GM12864 (cell line): ENCODE results near the gene PVR.
"Not testable (repeated sequence)": the region's sequence is repeated elsewhere in the genome, so short reads cannot be mapped to it uniquely, and the experiment has no call there.

Experiments used
- DNase-seq: peaks from one replicate; pipeline ENCODE4 v3.0.0-alpha.2; 2011; ENCODE audit warnings: low read depth
- H3K4me3 ChIP-seq: 2 replicates; pipeline ENCODE4 v1.5.1; 2011; ENCODE audit warnings: mild to moderate bottlenecking, low read depth, low read length, control low read depth
- TF ChIP-seq, protein P1 (sequence below): IDR thresholded peaks from 2 replicates; pipeline ENCODE4 v1.5.1; 2011; ENCODE audit warnings: low read depth, mild to moderate bottlenecking, moderate library complexity, low read length, control low read depth, inconsistent platforms; ENCODE audit errors: missing control alignments

PVR gene

DNA sequence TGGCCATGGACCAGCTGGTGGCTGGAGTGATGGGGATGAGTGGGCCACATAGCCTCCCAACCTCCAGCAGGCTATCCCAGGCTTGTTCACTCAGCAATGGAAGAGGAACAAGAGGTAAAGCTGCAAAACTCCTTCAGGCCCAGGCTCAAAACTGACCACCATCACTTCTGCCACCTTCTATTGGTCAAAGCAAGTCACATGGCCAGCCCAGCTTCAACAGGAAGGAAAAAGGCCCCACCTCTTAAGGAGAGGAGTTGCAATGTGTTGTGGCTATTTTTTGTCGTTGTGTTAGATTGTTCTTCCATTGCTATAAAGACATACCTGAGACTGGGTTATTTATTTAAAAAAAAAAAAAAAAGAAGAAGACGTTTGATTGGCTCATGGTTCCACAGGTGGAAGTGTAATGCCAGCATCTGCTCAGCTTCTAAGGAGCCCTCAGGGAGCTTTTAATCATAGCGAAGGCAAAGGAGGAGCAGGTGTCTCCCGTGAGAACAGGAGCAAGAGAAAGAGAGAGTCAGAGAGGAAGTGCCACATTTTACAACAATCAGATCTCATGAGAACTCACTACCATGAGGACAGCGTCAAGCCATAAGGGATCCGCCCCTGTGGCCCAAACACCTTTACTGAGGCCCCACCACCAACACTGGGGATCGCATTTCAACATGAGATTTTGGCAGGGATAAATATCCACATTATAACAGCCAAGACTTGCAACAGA, 24.9 kb upstream of the PVR start:
- TF ChIP-seq, protein P1, sequence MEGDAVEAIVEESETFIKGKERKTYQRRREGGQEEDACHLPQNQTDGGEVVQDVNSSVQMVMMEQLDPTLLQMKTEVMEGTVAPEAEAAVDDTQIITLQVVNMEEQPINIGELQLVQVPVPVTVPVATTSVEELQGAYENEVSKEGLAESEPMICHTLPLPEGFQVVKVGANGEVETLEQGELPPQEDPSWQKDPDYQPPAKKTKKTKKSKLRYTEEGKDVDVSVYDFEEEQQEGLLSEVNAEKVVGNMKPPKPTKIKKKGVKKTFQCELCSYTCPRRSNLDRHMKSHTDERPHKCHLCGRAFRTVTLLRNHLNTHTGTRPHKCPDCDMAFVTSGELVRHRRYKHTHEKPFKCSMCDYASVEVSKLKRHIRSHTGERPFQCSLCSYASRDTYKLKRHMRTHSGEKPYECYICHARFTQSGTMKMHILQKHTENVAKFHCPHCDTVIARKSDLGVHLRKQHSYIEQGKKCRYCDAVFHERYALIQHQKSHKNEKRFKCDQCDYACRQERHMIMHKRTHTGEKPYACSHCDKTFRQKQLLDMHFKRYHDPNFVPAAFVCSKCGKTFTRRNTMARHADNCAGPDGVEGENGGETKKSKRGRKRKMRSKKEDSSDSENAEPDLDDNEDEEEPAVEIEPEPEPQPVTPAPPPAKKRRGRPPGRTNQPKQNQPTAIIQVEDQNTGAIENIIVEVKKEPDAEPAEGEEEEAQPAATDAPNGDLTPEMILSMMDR = no peak
- DNase-seq = no peak
- H3K4me3 ChIP-seq = no peak overlapping the region

DNA sequence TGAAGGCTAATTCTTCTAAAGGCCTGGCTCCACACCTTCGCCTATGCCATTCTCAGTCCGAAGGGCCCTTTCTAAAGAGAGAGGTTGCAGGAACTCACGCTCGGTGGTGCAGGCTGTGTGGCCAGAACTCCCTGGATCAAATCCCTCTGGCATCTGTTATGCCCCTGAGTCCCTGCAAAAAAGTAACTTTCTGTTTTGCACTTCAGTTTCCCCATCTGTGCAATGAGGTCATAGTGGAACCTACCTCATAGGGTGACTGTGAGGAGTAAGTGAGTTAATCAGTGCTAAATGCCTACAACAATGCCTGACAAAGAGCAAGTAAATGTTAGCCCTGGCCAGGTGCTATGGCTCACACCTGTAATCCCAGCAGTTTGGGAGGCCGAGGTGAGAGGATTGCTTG, 23.0 kb upstream of the PVR start:
- no peak for DNase-seq
- TF ChIP-seq, protein P1 = no peak
- no peak overlapping the region for H3K4me3 ChIP-seq

DNA sequence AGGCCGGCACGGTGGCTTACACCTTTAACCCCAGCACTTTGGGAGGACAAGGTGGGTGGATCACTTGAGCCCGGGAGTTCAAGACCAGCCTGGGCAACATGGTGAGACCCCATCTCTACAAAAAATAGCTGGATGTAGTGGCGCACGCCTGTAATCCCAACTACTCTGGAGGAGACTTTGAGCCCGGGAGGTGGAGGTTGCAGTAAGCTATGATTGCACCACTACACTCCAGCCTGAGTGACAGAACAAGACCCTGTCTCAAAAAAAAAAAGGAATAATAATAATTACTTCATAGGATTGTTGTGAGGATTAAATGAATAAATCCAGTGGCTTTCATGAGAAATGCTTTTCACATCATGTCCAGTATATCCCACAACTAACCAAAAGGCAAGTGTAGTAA, 22.3 kb upstream of the PVR start:
- TF ChIP-seq, protein P1 = no peak
- no peak overlapping the region for H3K4me3 ChIP-seq
- no peak for DNase-seq

DNA sequence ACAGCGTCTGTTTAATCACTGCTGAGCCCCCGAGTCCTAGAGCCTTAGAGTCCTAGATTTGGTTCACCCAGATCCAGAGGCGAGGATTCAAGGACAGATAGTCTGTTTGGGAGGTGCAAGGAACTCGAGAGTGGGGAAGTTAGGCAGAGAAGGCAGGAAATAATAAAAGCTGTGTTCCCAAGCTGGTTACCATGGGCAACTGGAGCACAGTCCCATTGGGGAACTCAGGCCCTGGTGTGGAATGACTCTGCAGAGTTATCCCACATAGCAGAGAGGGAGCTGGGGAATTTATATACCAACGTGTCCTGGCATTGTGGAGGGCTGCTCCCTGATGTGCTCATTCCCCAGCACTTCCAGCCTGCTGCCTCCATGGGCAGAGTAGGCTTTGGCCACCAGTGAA, 20.6 kb upstream of the PVR start:
- no peak overlapping the region for H3K4me3 ChIP-seq
- no peak for DNase-seq

DNA sequence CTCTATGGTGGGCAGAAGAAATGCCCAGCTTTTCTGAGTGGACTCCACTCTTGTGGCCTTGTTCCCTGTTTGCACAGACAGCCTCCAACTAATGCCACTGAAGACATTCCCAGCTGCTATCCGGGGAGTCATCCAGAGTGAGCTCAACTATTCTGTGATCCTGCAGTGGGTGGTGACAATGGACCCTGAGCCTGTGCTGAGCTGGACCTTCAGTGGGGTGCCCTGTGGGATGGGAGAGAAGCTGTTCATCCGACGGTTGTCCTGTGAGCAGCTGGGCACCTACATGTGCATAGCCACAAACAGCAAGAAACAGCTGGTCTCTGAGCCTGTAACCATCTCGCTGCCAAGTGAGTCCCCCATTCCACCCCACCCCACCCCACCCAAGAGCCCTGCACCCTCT, 20.1 kb upstream of the PVR start:
- H3K4me3 ChIP-seq = no peak overlapping the region
- DNase-seq = no peak
- TF ChIP-seq, protein P1 = no peak

More for the DNA sequence above, 20.6 kb upstream of the PVR start:
- TF ChIP-seq, protein P1 = no peak

DNA sequence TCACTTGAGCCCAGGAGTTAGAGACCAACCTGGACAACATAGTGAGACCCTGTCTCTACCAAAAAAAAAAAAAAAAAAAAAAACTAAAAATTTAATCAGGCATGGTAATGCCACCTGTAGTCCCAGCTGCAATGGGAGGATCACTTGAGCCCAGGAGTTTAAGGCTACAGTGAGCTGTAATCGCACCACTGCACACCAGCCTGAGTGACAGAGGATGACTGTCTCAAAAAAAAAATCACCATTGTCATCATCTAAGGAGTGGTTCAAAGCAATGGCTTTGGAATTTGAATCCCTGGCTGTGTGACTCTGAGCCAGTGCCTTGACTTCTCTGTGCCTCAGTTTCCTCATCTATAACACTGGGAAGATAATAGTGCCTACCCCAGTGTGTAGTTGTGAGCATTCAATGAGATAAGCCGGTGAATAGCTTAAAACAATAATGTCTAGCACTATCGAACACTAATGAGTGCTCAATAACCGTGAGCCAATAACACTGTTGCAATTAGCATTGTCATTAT, 18.8 kb upstream of the PVR start:
- TF ChIP-seq, protein P1 = no peak
- no peak for DNase-seq
- H3K4me3 ChIP-seq = no peak overlapping the region

DNA sequence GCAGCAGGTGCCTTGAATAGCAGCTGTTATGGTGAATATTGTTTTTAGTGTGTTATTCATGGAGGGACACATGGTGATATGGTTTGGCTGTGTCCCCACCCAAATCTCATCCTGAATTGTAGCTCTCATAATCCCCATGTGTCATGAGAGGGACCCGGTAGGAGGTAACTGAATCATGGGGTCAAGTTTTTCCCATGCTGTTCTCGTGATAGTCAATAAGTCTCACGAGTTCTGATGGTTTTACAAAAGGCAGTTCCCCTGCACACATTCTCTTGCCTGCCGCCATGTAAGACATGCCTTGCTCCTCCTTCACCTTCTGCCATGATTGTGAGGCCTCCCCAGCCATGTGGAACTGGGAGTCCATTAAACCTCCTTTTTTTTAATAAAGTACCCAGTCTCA, 18.1 kb upstream of the PVR start:
- not testable (repeated sequence) for DNase-seq, H3K4me3 ChIP-seq
